Epithelial cell of proximal tubule (primary cell): Measurements from ENCODE around the gene PGC. TPM values are rescaled to one million over a fixed set of nuclear protein-coding genes. Genes with fewer than 3 reads are reported as not detected.

ENCODE experiments used
- DNase-seq: peaks from one replicate; pipeline ENCODE4 v3.0.0-alpha.2; 2011; ENCODE audit warnings: low read depth
- H3K4me3 ChIP-seq: 2 replicates; pipeline ENCODE4 v1.5.1; 2011; ENCODE audit warnings: low read depth, mild to moderate bottlenecking, low read length
- total RNA-seq: library from RNA; depleted of rRNA; stranded (reverse); fragments of >200 nt; gene quantifications from 2 replicates; pipeline ENCODE4 v1.2.3, GENCODE V29; 2015
- TF ChIP-seq, protein P1 (sequence below): conservative IDR thresholded peaks from 2 replicates; pipeline ENCODE4 v1.5.1; 2012; ENCODE audit warnings: low read depth, mild to moderate bottlenecking, low read length

The PGC gene
- not detected in 2 replicates for total RNA-seq

DNA sequence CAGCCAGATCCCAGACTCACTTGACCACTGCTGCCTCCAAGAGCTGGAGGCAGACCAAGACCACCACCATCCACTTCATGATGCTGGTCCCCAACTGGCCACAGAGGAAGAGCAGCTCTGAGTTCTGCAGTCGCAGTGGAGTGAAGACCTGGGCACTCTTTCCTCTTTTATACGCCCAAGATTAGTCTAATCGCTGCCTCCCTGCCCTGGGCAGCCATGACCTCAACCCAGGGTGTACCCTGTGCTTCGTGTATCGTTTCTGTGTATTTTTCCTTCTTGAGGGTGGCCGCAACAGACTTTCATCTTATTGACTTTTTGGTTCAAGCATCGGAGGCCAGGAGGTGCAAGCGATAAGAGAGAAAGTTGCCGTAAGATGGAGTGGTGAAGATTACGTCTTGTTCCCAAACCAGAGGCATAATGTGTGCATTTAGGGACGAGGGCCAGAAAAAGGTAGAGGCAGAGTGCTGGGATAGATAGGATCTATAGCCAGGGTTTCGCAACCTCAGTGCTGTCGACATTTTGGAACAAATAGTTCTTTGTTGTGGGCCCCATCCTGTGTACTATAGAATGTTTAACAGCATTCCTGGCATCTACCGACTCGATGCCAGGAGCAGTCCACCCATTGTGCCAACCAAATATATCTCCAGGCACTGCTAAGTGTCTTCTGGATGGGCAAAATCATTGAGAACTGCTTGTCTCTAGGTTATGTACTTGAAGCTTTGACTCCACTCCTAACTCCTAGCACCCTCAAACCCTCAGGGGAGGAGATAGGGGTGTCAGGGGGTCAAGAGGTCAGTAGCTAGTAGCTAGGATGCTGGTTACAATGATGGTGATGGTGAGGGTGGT is at the start of gene PGC:
Gene PGC (minus strand): TSS at position 142 of the 846 bp plus-strand sequence. CDS start 63 bp downstream, at position 79.
- no peak for DNase-seq
- H3K4me3 ChIP-seq: no peak within 1 kb of the TSS
- TF ChIP-seq, protein P1, sequence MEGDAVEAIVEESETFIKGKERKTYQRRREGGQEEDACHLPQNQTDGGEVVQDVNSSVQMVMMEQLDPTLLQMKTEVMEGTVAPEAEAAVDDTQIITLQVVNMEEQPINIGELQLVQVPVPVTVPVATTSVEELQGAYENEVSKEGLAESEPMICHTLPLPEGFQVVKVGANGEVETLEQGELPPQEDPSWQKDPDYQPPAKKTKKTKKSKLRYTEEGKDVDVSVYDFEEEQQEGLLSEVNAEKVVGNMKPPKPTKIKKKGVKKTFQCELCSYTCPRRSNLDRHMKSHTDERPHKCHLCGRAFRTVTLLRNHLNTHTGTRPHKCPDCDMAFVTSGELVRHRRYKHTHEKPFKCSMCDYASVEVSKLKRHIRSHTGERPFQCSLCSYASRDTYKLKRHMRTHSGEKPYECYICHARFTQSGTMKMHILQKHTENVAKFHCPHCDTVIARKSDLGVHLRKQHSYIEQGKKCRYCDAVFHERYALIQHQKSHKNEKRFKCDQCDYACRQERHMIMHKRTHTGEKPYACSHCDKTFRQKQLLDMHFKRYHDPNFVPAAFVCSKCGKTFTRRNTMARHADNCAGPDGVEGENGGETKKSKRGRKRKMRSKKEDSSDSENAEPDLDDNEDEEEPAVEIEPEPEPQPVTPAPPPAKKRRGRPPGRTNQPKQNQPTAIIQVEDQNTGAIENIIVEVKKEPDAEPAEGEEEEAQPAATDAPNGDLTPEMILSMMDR: no peak

DNA sequence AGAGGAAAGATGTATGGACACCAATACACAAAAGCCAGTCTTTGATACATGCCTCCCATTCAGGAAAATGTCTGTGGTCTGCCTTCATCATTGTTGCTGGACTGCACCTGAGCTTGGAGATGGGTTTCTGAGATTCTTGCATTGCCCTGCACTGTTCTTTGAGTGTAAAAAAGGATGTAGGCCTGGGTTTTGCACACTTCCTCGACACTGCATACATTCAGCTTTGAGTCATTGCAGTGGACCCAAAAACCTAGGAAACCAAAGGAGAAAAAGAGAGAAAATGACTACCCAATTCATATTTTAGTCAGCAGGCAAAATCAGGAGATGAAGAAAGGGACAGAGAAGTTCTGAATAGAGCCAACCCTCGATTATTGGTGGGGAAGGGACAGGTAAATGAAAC is 49.3 kb upstream of the PGC start:
- TF ChIP-seq, protein P1: no peak
- H3K4me3 ChIP-seq: no peak overlapping the region
- no peak for DNase-seq

- no peak overlapping the region for H3K4me3 ChIP-seq
- TF ChIP-seq, protein P1: no peak
- DNase-seq: no peak
Measured at GRCh38 chr6:41791984-41792383, 44.8 kb upstream of the PGC start.

- no peak overlapping the region for H3K4me3 ChIP-seq
- TF ChIP-seq, protein P1: no peak
- DNase-seq: no peak
Measured at GRCh38 chr6:41791305-41791704, 44.1 kb upstream of the PGC start.

DNA sequence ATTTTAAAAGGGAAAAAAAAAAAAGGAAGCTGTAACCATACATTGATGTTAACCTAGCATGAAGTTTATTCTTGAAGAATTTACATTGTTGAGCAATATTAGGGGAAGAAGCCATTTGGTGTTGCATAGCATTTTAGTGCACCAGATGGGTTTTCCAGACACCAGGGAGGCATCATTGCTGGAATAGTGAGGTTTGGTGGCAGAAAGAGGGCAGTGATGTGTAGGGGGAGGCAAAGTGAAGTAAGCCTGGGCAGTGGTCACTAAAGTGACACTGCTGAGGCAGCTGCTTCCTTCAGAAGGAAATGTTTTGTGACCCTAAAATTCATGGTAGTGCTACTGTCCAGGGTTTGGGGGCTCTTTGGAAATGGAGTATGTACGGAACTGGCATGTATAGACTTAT is 42.8 kb upstream of the PGC start:
- no peak for DNase-seq
- no peak overlapping the region for H3K4me3 ChIP-seq
- TF ChIP-seq, protein P1: no peak

DNA sequence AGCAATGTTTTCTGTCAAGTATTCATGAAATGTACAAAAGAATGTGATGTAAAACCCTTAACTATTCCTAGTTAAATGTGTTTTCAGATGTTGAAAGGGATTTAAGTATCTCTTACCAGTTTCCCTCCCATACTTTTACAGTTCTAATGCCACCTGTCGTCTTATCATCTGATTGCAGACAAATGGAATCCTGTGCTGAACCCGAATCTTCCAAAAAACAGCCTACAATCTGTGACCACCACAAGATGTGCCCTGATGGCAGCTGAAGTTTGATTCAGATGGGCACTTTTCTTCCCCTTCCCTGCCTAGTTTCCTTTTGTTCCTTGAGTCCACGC is 42.2 kb upstream of the PGC start:
- TF ChIP-seq, protein P1: no peak
- no peak overlapping the region for H3K4me3 ChIP-seq
- no peak for DNase-seq
